ENCODE measurements around the gene GIMAP7. TPM values are rescaled to one million over a fixed set of nuclear protein-coding genes. Genes with fewer than 3 reads are reported as not detected.

GIMAP7 gene
- total RNA-seq, 1 donor from 2014 or later = 45.0 TPM

- Mint-ChIP-seq H3K36me3 (ENCODE audit: low read depth) (peaks cover 37% of the 10 kb centered on the region), H3K27me3 (no peaks in the 10 kb centered on the region), H3K4me3 (peak within 1 kb of the TSS; percentile 86), H3K9me3 (peaks cover 1% of the 10 kb centered on the region), H3K4me1 (peaks cover 59% of the 10 kb centered on the region), H3K27ac (peak within 1 kb of the TSS; percentile 95)
- peak; percentile 77 for DNase-seq
- intact Hi-C loops (cut with micrococcal nuclease) = loop anchor here (2.0 to 5.0 kb wide), 2 partner anchors 50 to 120 kb away; partner anchors contain the start of gene GIMAP2
Observed at GRCh38 chr7:150567169-150567568, 52.5 kb downstream of the GIMAP7 start, which contains the start of gene GIMAP4. TSS of gene GIMAP4 (plus strand) at chr7:150567390. CDS start at chr7:150569902, 2,512 bp downstream.

GRCh38 chr7:150567871-150568301 is 53.2 kb downstream of the GIMAP7 start:
- H3K27ac Mint-ChIP-seq = peak overlapping the region; percentile 95
- DNase-seq = peak; percentile 71
- H3K36me3 Mint-ChIP-seq (ENCODE audit: low read depth) = peaks cover 43% of the 10 kb centered on the region
- peaks cover 8% of the 10 kb centered on the region for H3K9me3 Mint-ChIP-seq
- peaks cover 63% of the 10 kb centered on the region for H3K4me1 Mint-ChIP-seq
- intact Hi-C loops (cut with micrococcal nuclease) = loop anchor here (1.0 to 5.0 kb wide), 5 partner anchors 51 to 187 kb away; partner anchors contain the start of gene GIMAP2
- peak overlapping the region; percentile 86 for H3K4me3 Mint-ChIP-seq
- H3K27me3 Mint-ChIP-seq = no peaks in the 10 kb centered on the region

GRCh38 chr7:150568714-150569113 is 54.0 kb downstream of the GIMAP7 start:
- H3K9me3 Mint-ChIP-seq = peaks cover 13% of the 10 kb centered on the region
- intact Hi-C loops (cut with micrococcal nuclease) = loop anchor here (1.0 to 5.0 kb wide), 6 partner anchors 53 to 187 kb away; partner anchors contain the start of gene GIMAP2
- H3K4me1 Mint-ChIP-seq = peaks cover 59% of the 10 kb centered on the region
- no peaks in the 10 kb centered on the region for H3K27me3 Mint-ChIP-seq
- DNase-seq = peak; percentile 80
- peak overlapping the region; percentile 86 for H3K4me3 Mint-ChIP-seq
- H3K27ac Mint-ChIP-seq = peak overlapping the region; percentile 97
- H3K36me3 Mint-ChIP-seq (ENCODE audit: low read depth) = peaks cover 51% of the 10 kb centered on the region

GRCh38 chr7:150569245-150569955 is 54.7 kb downstream of the GIMAP7 start:
- H3K9me3 Mint-ChIP-seq = peaks cover 17% of the 10 kb centered on the region
- intact Hi-C loops (cut with micrococcal nuclease) = loop anchor here (1.0 to 5.0 kb wide), 5 partner anchors 52 to 169 kb away; partner anchors contain the start of gene GIMAP2
- no peaks in the 10 kb centered on the region for H3K27me3 Mint-ChIP-seq
- peaks cover 55% of the 10 kb centered on the region for H3K4me1 Mint-ChIP-seq
- peak overlapping the region; percentile 97 for H3K27ac Mint-ChIP-seq
- peak overlapping the region; percentile 86 for H3K4me3 Mint-ChIP-seq
- peaks cover 57% of the 10 kb centered on the region for H3K36me3 Mint-ChIP-seq (ENCODE audit: low read depth)
- peak; percentile 70 for DNase-seq

Other genes starting within 250 kb of the GIMAP7 start
- 26.8 and 27.5 TPM in 2 replicates for gene LRRC61, start 191.5 kb upstream of the GIMAP7 start, total RNA-seq
- gene ACTR3C, start 191.3 kb upstream of the GIMAP7 start, total RNA-seq = 7.9 and 11.7 TPM in 2 replicates
- gene RARRES2, start 173.2 kb upstream of the GIMAP7 start, total RNA-seq = not detected in 2 replicates
- gene REPIN1, start 146.1 kb upstream of the GIMAP7 start, total RNA-seq = 73.6 and 79.7 TPM in 2 replicates
- 4.2 and 5.5 TPM in 2 replicates for gene ZNF775, start 135.5 kb upstream of the GIMAP7 start, total RNA-seq
- 7.9 and 8.5 TPM in 2 replicates for gene GIMAP8, start 64.2 kb upstream of the GIMAP7 start, total RNA-seq
- gene GIMAP4, start 52.5 kb downstream of the GIMAP7 start, total RNA-seq = 61.1 and 62.7 TPM in 2 replicates
- 35.5 and 35.8 TPM in 2 replicates for gene GIMAP6, start 117.5 kb downstream of the GIMAP7 start, total RNA-seq
- 28.2 TPM in 2 replicates for gene GIMAP2, start 170.8 kb downstream of the GIMAP7 start, total RNA-seq
- 4.9 and 6.0 TPM in 2 replicates for gene GIMAP1, start 201.7 kb downstream of the GIMAP7 start, total RNA-seq
- gene GIMAP5, start 222.5 kb downstream of the GIMAP7 start, total RNA-seq = 44.4 and 50.9 TPM in 2 replicates